ENCODE measurements around the gene MEGF8. TPM values are rescaled to one million over a fixed set of nuclear protein-coding genes. Genes with fewer than 3 reads are reported as not detected.

The MEGF8 gene
- total and polyA plus RNA-seq, 2 of the 8 experiments (the other 6 are each of a cell fraction or from before 2014, with no cell fraction given) = 13.0 to 23.7 TPM

DNA sequence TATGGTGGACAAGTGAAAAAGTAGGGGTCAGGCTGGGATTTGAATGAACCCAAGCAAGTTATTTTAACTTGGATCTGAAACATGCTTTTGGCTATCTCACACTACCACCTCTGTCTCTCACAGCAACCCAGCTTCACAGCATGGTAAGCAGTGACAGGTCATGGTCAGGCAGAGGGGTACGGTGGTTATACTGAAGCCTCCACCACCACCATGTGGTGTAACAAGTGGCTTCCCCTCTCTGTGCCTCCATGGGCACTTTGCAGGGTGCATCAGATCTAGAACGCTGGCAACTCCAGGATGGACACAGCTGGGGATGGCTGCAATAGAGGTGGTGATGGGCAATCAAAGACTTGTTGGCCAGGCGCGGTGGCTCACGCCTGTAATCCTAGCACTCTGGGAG is 13.1 kb upstream of the MEGF8 start:
- H4K20me1 ChIP-seq (replicated peaks in 1 of 2; ENCODE audit: control insufficient read depth in 1 of 2, insufficient read depth in 2 of 2, low read length in 2 of 2) = no peaks in the 10 kb centered on the region
- ChIA-PET POLR2A (ENCODE audit: partially characterized antibody) (interaction anchor here (1.8 kb wide), 1 partner anchor 11 kb away, joined by 7 read pairs; no protein-coding TSS in a partner anchor), CTCF (ENCODE audit: partially characterized antibody) (interaction anchor here (0.6 to 1.5 kb wide), 4 partner anchors 10 to 488 kb away, joined by 3 to 4 read pairs (median 4); partner anchors contain the start of gene POU2F2)
- H2BK20ac ChIP-seq (ENCODE audit: low read length) = no peak overlapping the region
- H3K4ac ChIP-seq (replicated peaks; ENCODE audit: insufficient read length, low read depth, low read length) = no peak overlapping the region
- no peak overlapping the region for H3K23ac ChIP-seq (ENCODE audit: insufficient read length)
- H3K14ac ChIP-seq (ENCODE audit: insufficient read length) = no peak overlapping the region
- H3K23me2 ChIP-seq (ENCODE audit: low read depth, low read length) = peaks cover 6% of the 10 kb centered on the region; the same call in 1 of the 2 replicates
- H4K5ac ChIP-seq (ENCODE audit: insufficient read length, low read depth, low read length) = no peak overlapping the region
- H3K79me1 ChIP-seq (ENCODE audit: low read depth, low read length) = no peaks in the 10 kb centered on the region
- DNase-seq (ENCODE audit: low read depth in 1 of 2, low spot score in 2 of 2) (no peak), FAIRE-seq (no peak)
- no peaks in the 10 kb centered on the region for H3K36me3 ChIP-seq (ENCODE audit: control insufficient read depth in 2 of 4, insufficient read depth in 4 of 4, low read length in 3 of 4)
- H3K4me3 ChIP-seq (ENCODE audit: extremely low read depth in 1 of 4, insufficient read depth in 2 of 4, low read depth in 3 of 4, low read length in 4 of 4) = no peak overlapping the region
- no peak overlapping the region for H4K8ac ChIP-seq (ENCODE audit: extremely low read depth, insufficient read depth, low read length)
- no peak overlapping the region for H3K18ac ChIP-seq (ENCODE audit: extremely low read depth, low read length)
- H2BK15ac ChIP-seq (ENCODE audit: low read length) = peak overlapping the region; percentile 4; the same call in 1 of the 2 replicates
- no peak overlapping the region for H3K9ac ChIP-seq (replicated peaks in 1 of 4; ENCODE audit: extremely low read depth in 1 of 4, low read depth in 3 of 4, low read length in 3 of 4)
- peaks cover 0 to 6% (median 2%) of the 10 kb centered on the region in 4 experiments; a peak in 2 of 7 replicates for H3K4me1 ChIP-seq (replicated peaks in 1 of 4; ENCODE audit: control insufficient read depth in 3 of 4, insufficient read depth in 4 of 4, low read length in 3 of 4)
- no peak overlapping the region for H2AK5ac ChIP-seq (ENCODE audit: low read depth, low read length)
- no peaks in the 10 kb centered on the region for H3K79me2 ChIP-seq (ENCODE audit: control insufficient read depth in 1 of 2, insufficient read depth in 2 of 2, low read length in 2 of 2)
- no peak overlapping the region for H3K56ac ChIP-seq (replicated peaks; ENCODE audit: insufficient read length, low read depth, low read length)
- no peak overlapping the region for H2BK12ac ChIP-seq (ENCODE audit: low read depth, low read length)
- peaks cover 0 to 20% (median 11%) of the 10 kb centered on the region in 4 experiments; a peak in 5 of 7 replicates for H3K27me3 ChIP-seq (replicated peaks in 1 of 4; ENCODE audit: control insufficient read depth in 3 of 4, extremely low read depth in 1 of 4, insufficient read depth in 3 of 4, low read length in 3 of 4)
- H2BK120ac ChIP-seq (replicated peaks; ENCODE audit: low read depth, low read length) = no peak overlapping the region
- 98% methylated on average over 5 of the region's 5 CpGs; no CpG with 5 or more reads in 1 of the 2 experiments for WGBS, 2 experiments (ENCODE audit: extremely low coverage in 1 of 2, insufficient coverage in 1 of 2, insufficient read length in 1 of 2, insufficient replicate concordance in 2 of 2, low coverage in 1 of 2, low lambda C conversion rate in 2 of 2, missing lambda C conversion rate in 1 of 2)
- H2BK5ac ChIP-seq (ENCODE audit: low read depth, low read length) = no peak overlapping the region
- H2AFZ ChIP-seq (ENCODE audit: low read length) = no peak overlapping the region
- peak overlapping the region in 1 of 2 experiments; percentile 76; a peak in 1 of 4 replicates for H3K4me2 ChIP-seq (ENCODE audit: insufficient read depth in 1 of 2, low read depth in 2 of 2, low read length in 2 of 2)
- no peak overlapping the region for H4K91ac ChIP-seq (replicated peaks; ENCODE audit: insufficient read length, low read length)
- no peak overlapping the region for H3K27ac ChIP-seq (ENCODE audit: low read depth, low read length)
- no peaks in the 10 kb centered on the region for H3K9me3 ChIP-seq (ENCODE audit: insufficient read depth in 2 of 2, low read depth in 1 of 2, low read length in 1 of 2)
- TF ChIP-seq PHF8 (conservative IDR thresholded peaks at IDR 0.05; ENCODE audit: low read depth, low read length) (no peak), SP2 (IDR thresholded peaks at IDR 0.05; ENCODE audit: low read length) (no peak), SIN3A (conservative IDR thresholded peaks at IDR 0.05 in 1 of 2, IDR thresholded peaks at IDR 0.05 in 1 of 2; ENCODE audit: low read depth in 1 of 2, low read length in 2 of 2) (no peak), SIRT6 (IDR thresholded peaks at IDR 0.05; ENCODE audit: low read length) (no peak), TBP (IDR thresholded peaks at IDR 0.05; ENCODE audit: low read depth, low read length) (no peak), POLR2AphosphoS5 (IDR thresholded peaks at IDR 0.05; ENCODE audit: low read depth, low read length) (no peak), SUZ12 (IDR thresholded peaks at IDR 0.05; ENCODE audit: low read length) (no peak), JUND (IDR thresholded peaks at IDR 0.05; ENCODE audit: low read length) (no peak), SAP30 (IDR thresholded peaks at IDR 0.05; ENCODE audit: insufficient read depth, insufficient replicate concordance, low read length) (no peak), HDAC6 (IDR thresholded peaks at IDR 0.05; ENCODE audit: low read depth, low read length) (no peak), TAF1 (IDR thresholded peaks at IDR 0.05; ENCODE audit: low read depth, low read length) (no peak), RAD21 (IDR thresholded peaks at IDR 0.05 in 1 of 2, conservative IDR thresholded peaks at IDR 0.05 in 1 of 2; ENCODE audit: low read depth in 2 of 2, low read length in 2 of 2) (no peak)
- TF ChIP-seq, protein P1, sequence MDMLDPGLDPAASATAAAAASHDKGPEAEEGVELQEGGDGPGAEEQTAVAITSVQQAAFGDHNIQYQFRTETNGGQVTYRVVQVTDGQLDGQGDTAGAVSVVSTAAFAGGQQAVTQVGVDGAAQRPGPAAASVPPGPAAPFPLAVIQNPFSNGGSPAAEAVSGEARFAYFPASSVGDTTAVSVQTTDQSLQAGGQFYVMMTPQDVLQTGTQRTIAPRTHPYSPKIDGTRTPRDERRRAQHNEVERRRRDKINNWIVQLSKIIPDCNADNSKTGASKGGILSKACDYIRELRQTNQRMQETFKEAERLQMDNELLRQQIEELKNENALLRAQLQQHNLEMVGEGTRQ (IDR thresholded peaks at IDR 0.05; ENCODE audit: low read length) = no peak
